Hippocampal formation (tissue), 2 donors: Measurements from ENCODE around the gene DYSF.
"Not testable (repeated sequence)": the region's sequence is repeated elsewhere in the genome, so short reads cannot be mapped to it uniquely, and the experiment has no call there.

Experiments used
- DNase-seq, 2 donors: peaks; one replicate each; lab custom pipeline; 2025; lab: John Stamatoyannopoulos, UW

DYSF gene

GRCh38 chr2:71453404-71454220, at the start of gene DYSF:
TSS of gene DYSF (plus strand) at chr2:71453561.
- DNase-seq, result no peak

GRCh38 chr2:71409611-71410010, 43.8 kb upstream of the DYSF start:
- DNase-seq, result no peak

GRCh38 chr2:71410696-71411095, 42.7 kb upstream of the DYSF start:
- no peak for DNase-seq

- DNase-seq, result not testable (repeated sequence)
Observed at GRCh38 chr2:71416866-71417265, 36.5 kb upstream of the DYSF start.

GRCh38 chr2:71417300-71418202, 35.8 kb upstream of the DYSF start:
- DNase-seq, result no peak

GRCh38 chr2:71419145-71419544, 34.2 kb upstream of the DYSF start:
- no peak for DNase-seq

- no peak for DNase-seq
Observed at GRCh38 chr2:71419976-71420375, 33.4 kb upstream of the DYSF start.

GRCh38 chr2:71422786-71423185, 30.6 kb upstream of the DYSF start:
- no peak for DNase-seq

GRCh38 chr2:71423817-71424420, 29.4 kb upstream of the DYSF start:
- DNase-seq, result no peak

GRCh38 chr2:71426721-71427120, 26.6 kb upstream of the DYSF start:
- DNase-seq, result no peak

- DNase-seq, result no peak
Observed at GRCh38 chr2:71428472-71429383, 24.6 kb upstream of the DYSF start.

- not testable (repeated sequence) for DNase-seq
Observed at GRCh38 chr2:71445142-71445541, 8.2 kb upstream of the DYSF start.

GRCh38 chr2:71446505-71446904, 6.9 kb upstream of the DYSF start:
- no peak for DNase-seq

- DNase-seq, result no peak
Observed at GRCh38 chr2:71449343-71449742, 4.0 kb upstream of the DYSF start.

GRCh38 chr2:71451705-71452104, 1.7 kb upstream of the DYSF start:
- no peak for DNase-seq

- no peak for DNase-seq
Observed at GRCh38 chr2:71452565-71452964, 796 bp upstream of the DYSF start.

GRCh38 chr2:71454221-71455010, 1.1 kb downstream of the DYSF start:
- DNase-seq, result no peak

- no peak for DNase-seq
Observed at GRCh38 chr2:71455011-71455740, 1.8 kb downstream of the DYSF start.

GRCh38 chr2:71455741-71456569, 2.6 kb downstream of the DYSF start:
- no peak for DNase-seq
